K562 (cell line): Measurements from ENCODE around the gene SPHK1. TPM values are rescaled to one million over a fixed set of nuclear protein-coding genes. Genes with fewer than 3 reads are reported as not detected.

ENCODE experiments used
- ATAC-seq: fragments of 200-7000 bp; cut with Tn5 transposase; 3 replicates; pipeline ENCODE4 v1.9.1; 2020; ENCODE audit warnings: moderate library complexity
- BruUV-seq: library from RNA; stranded (reverse); fragments of 400-500 nt; replicated peaks from 2 replicates; lab custom pipeline; 2021; lab: Mats Ljungman, UMichigan
- CTCF ChIA-PET: fragments of 300-600 bp; formaldehyde crosslinking; extraction: SDS; loops from one replicate; lab custom pipeline; 2021; ENCODE audit warnings: low intra/inter-chr PET ratio; lab: Yijun Ruan, JAX
- POLR2A ChIA-PET: fragments of 300-600, 350-650 bp; sonication (Branson Sonifier 250); formaldehyde crosslinking; extraction: SDS; loops from one replicate; lab custom pipeline; 2021; ENCODE audit warnings: antibody characterized with exemption, inconsistent platforms; lab: Yijun Ruan, JAX
- DNase-seq, 4 experiments: peaks; one replicate each; pipeline versions ENCODE4 v3.0.0 to v3.0.0-alpha.2; 2011 to 2018; ENCODE audit warnings: low spot score in 3 of 4, mixed read lengths in 3 of 4; ENCODE audit errors: extremely low read depth in 1 of 4
- FAIRE-seq: peaks from 2 replicates; lab custom pipeline; 2011; peaks lifted over from hg19 to GRCh38; lab: Jason Lieb, UNC
- H2AFZ ChIP-seq: 2 replicates; pipeline ENCODE4 v1.6.0; 2011; ENCODE audit warnings: low read depth, low read length, control low read depth, inconsistent platforms
- H3K27ac ChIP-seq: fragments of 200-600 bp; 3 replicates; pipeline ENCODE4 v1.8.0; 2011; ENCODE audit warnings: low read depth, mild to moderate bottlenecking, control low read depth, inconsistent platforms, low read length, moderate library complexity, mixed read lengths; ENCODE audit errors: extremely low read depth
- H3K27me3 ChIP-seq, 2 experiments: fragments of 300-600 bp in 1 of 2; 2 replicates in 1 of 2; 3 replicates in 1 of 2; pipeline versions ENCODE4 v1.6.0 to v1.8.0; 2011; ENCODE audit warnings: inconsistent platforms in 2 of 2, low read length in 2 of 2, mild to moderate bottlenecking in 1 of 2, mixed read lengths in 1 of 2, moderate library complexity in 1 of 2; ENCODE audit not compliant: control insufficient read depth in 2 of 2, insufficient read depth in 2 of 2
- H3K36me3 ChIP-seq: fragments of 300-600 bp; 3 replicates; pipeline ENCODE4 v1.8.0; 2011; ENCODE audit warnings: mild to moderate bottlenecking, low read length, inconsistent platforms; ENCODE audit not compliant: control insufficient read depth, insufficient read depth
- H3K4me1 ChIP-seq, 2 experiments: fragments of 200-600 bp in 1 of 2; replicated peaks in 1 of 2; 2 replicates in 1 of 2; 3 replicates in 1 of 2; pipeline versions ENCODE4 v1.5.1 to v1.8.0; 2011; ENCODE audit warnings: inconsistent platforms in 2 of 2, low read length in 2 of 2, mild to moderate bottlenecking in 1 of 2, mixed read lengths in 1 of 2, moderate library complexity in 1 of 2; ENCODE audit not compliant: control insufficient read depth in 2 of 2, insufficient read depth in 2 of 2
- H3K4me2 ChIP-seq: 2 replicates; pipeline ENCODE4 v1.6.1; 2011; ENCODE audit warnings: low read length, control low read depth, inconsistent platforms, mixed read lengths; ENCODE audit not compliant: insufficient read depth
- H3K4me3 ChIP-seq: fragments of 200-600 bp; sonication (generic), shearing (Covaris generic); 2 replicates; pipeline ENCODE4 v1.5.1; 2016; ENCODE audit warnings: control low read depth, inconsistent platforms
- H3K79me2 ChIP-seq: fragments of 200-600 bp; 3 replicates; pipeline ENCODE4 v1.8.0; 2011; ENCODE audit warnings: low read length, inconsistent platforms; ENCODE audit not compliant: control insufficient read depth, insufficient read depth
- H3K9ac ChIP-seq, 2 experiments: 2 replicates each; pipeline versions ENCODE4 v1.6.0 to v1.6.1; 2011; ENCODE audit warnings: low read depth in 2 of 2, low read length in 2 of 2, control low read depth in 1 of 2, inconsistent platforms in 1 of 2, mild to moderate bottlenecking in 1 of 2, mixed read lengths in 1 of 2; ENCODE audit not compliant: insufficient read depth in 1 of 2
- H3K9me1 ChIP-seq: one replicate; pipeline ENCODE4 v1.6.0; 2011; ENCODE audit warnings: inconsistent platforms, mild to moderate bottlenecking, low read length, moderate library complexity; ENCODE audit not compliant: control insufficient read depth, insufficient read depth
- H3K9me3 ChIP-seq: replicated peaks from 2 replicates; pipeline ENCODE4 v1.5.1; 2011; ENCODE audit warnings: low read depth, low read length, inconsistent platforms; ENCODE audit not compliant: control insufficient read depth, insufficient read depth
- H4K20me1 ChIP-seq: replicated peaks from 2 replicates; pipeline ENCODE4 v1.6.1; 2011; ENCODE audit warnings: low read length, inconsistent platforms, mixed read lengths; ENCODE audit not compliant: control insufficient read depth, insufficient read depth
- CBX8 ChIP-seq: fragments of 200-600 bp; sonication (generic); IDR thresholded peaks from 2 replicates; pipeline ENCODE4 v1.6.1; 2012; ENCODE audit warnings: borderline replicate concordance, mixed run types, low read depth, mild to moderate bottlenecking, moderate library complexity, mixed read lengths, low read length, control low read depth, inconsistent platforms; ENCODE audit not compliant: poor library complexity, severe bottlenecking; ENCODE audit errors: extremely low read depth
- E2F5 ChIP-seq: sonication (generic); formaldehyde crosslinking; IDR thresholded peaks from 2 replicates; pipeline ENCODE4 v1.8.0; 2022; ENCODE audit warnings: mild to moderate bottlenecking, missing genetic modification reagents
- EWSR1 ChIP-seq: fragments of 450-650 bp; IDR thresholded peaks from 2 replicates; pipeline ENCODE4 v1.6.1; 2018; ENCODE audit warnings: borderline replicate concordance, mild to moderate bottlenecking, low read depth, moderate library complexity; ENCODE audit not compliant: partially characterized antibody
- GATA2 ChIP-seq: sonication (generic); formaldehyde crosslinking; IDR thresholded peaks from 2 replicates; pipeline ENCODE4 v1.4.0; 2020; ENCODE audit warnings: mild to moderate bottlenecking, missing genetic modification reagents
- MITF ChIP-seq: IDR thresholded peaks from 2 replicates; pipeline ENCODE4 v1.6.1; 2014; ENCODE audit warnings: antibody characterized with exemption
- ZBTB49 ChIP-seq: sonication (generic); formaldehyde crosslinking; IDR thresholded peaks from 2 replicates; pipeline ENCODE4 v1.8.0; 2022; ENCODE audit warnings: missing genetic modification reagents, mild to moderate bottlenecking, borderline replicate concordance
- WGBS: fragments of 100-300 bp; shearing (Covaris generic); methylation state at CpG from one replicate; pipeline ENCODE4 v1.1.6; 2016; ENCODE audit warnings: low coverage, mixed read lengths; ENCODE audit not compliant: insufficient coverage; ENCODE audit errors: missing lambda C conversion rate; 5-methylcytosine and 5-hydroxymethylcytosine counted together
- in situ Hi-C: fragments of 300-500 bp; cut with MboI; formaldehyde crosslinking; loops from 4 replicates; pipeline ENCODE4 v1.15.0; 2018; ENCODE audit warnings: inconsistent platforms, mixed read lengths
- intact Hi-C: fragments of 100-400 bp; cut with micrococcal nuclease; formaldehyde crosslinking; loops from 2 replicates; pipeline ENCODE4 v1.14.2; 2022
- polyA plus RNA-seq, 8 experiments: library from polyadenylated mRNA; depleted of rRNA in 4 of 8; stranded (reverse) in 5 of 8; unstranded in 3 of 8; fragments of >200 nt; fragmentation: Nextera tagmentation in 2 of 8; fragmentation: Illumina TruSeq in 1 of 8; extraction: Ambion mirVana in 2 of 8; extraction: Trizol in 1 of 8; gene quantifications; 2 replicates each; pipeline versions ENCODE4 v1.2.1 to v1.2.3, GENCODE V29; 2011 to 2014; ENCODE audit warnings: inconsistent platforms in 1 of 8, missing spikeins in 1 of 8
- total RNA-seq, 7 experiments: library from RNA; depleted of rRNA in 6 of 7; stranded (reverse); fragments of >200 nt in 6 of 7; fragmentation: Illumina TruSeq in 2 of 7; extraction: Trizol in 2 of 7; gene quantifications; 2 replicates each; pipeline versions ENCODE4 v1.2.1 to v1.2.3, GENCODE V29; 2011 to 2021; ENCODE audit warnings: low replicate concordance in 1 of 7

The SPHK1 gene
- total and polyA plus RNA-seq, 9 of the 15 experiments (the other 6 are each of a cell fraction or from before 2014, with no cell fraction given), result 0.21 to 60.3 (median 14.5) TPM

GRCh38 chr17:76378548-76379274 lies 5.7 kb upstream of the SPHK1 start (continued):
- no peak for TF ChIP-seq ZBTB49 (CRISPR knock-in tag)
- TF ChIP-seq, all 486 proteins: peak for 0

- in situ Hi-C loops, result no loop called here
- POLR2A ChIA-PET, result interaction anchor here (1.0 kb wide), 1 partner anchor 14 kb away, joined by 3 read pairs; no protein-coding TSS in a partner anchor
Observed at GRCh38 chr17:76379275-76379641, 5.2 kb upstream of the SPHK1 start.

More at GRCh38 chr17:76379275-76379641, 5.2 kb upstream of the SPHK1 start:
- TF ChIP-seq EWSR1 (no peak), E2F5 (CRISPR knock-in tag) (no peak), MITF (no peak), GATA2 (no peak), CBX8 (no peak)
- Histone ChIP-seq H3K79me2 (peaks cover 8% of the 10 kb centered on the region; the same call in 2 of the 3 replicates), H3K27ac (no peak overlapping the region), H3K9me1 (no peaks in the 10 kb centered on the region), H3K4me1 (peaks cover 8 to 39% of the 10 kb centered on the region in 2 experiments; a peak in 4 of 5 replicates), H3K36me3 (no peaks in the 10 kb centered on the region), H3K4me2 (no peak overlapping the region), H2AFZ (no peak overlapping the region), H3K4me3 (no peak overlapping the region), H3K9ac (0 out of 4 replicates have a peak overlapping the region, but pooled peaks of 1 of the 2 experiments have one; percentile 45), H3K9me3 (no peaks in the 10 kb centered on the region), H3K27me3 (no peaks in the 10 kb centered on the region), H4K20me1 (no peaks in the 10 kb centered on the region)
- intact Hi-C loops, result no loop called here
- FAIRE-seq (no peak), ATAC-seq (no peak), DNase-seq (no peak)
- no TSS peak for BruUV-seq
- CTCF ChIA-PET, result no interaction called here
- 84% methylated on average over 11 of the region's 11 CpGs for WGBS
